Esophagus squamous epithelium (tissue), 4 donors: ENCODE measurements around the gene C19orf81.

Experiments
- POLR2A ChIP-seq, 4 donors: fragments of 450-650 bp; IDR thresholded peaks; one replicate each; pipeline ENCODE4 v1.6.1; 2017; ENCODE audit warnings: antibody characterized with exemption in 4 of 4, mild to moderate bottlenecking in 4 of 4, moderate library complexity in 3 of 4
- TF ChIP-seq, protein P1 (sequence below), 6 experiments: fragments of 450-650 bp in 4 of 6; fragments of 200-600 bp in 2 of 6; sonication (generic) in 2 of 6; IDR thresholded peaks; one replicate each; pipeline ENCODE4 v1.5.1; 2016 to 2019; ENCODE audit warnings: antibody characterized with exemption in 6 of 6, mild to moderate bottlenecking in 4 of 6, moderate library complexity in 4 of 6

DNA sequence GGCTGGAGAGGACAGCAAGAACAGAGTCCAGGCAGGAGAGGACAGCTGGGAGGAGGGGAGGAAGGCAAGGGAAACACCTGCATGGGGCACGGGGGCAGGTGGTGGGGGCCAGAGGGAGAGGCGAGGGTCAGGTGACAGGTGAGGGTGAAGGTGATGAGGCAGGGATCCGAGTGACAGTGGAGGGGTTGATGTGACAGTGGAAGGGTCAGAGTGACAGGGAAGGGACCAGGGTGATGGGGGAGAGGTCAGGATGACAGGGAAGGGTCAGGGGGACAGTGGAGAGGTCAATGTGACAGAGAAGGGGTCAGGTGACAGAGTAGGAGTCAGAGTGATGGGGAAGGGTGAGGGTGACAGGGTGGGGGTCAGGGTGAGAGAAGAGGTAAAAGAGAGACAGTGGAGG, 29.1 kb downstream of the C19orf81 start:
- TF ChIP-seq, protein P1, sequence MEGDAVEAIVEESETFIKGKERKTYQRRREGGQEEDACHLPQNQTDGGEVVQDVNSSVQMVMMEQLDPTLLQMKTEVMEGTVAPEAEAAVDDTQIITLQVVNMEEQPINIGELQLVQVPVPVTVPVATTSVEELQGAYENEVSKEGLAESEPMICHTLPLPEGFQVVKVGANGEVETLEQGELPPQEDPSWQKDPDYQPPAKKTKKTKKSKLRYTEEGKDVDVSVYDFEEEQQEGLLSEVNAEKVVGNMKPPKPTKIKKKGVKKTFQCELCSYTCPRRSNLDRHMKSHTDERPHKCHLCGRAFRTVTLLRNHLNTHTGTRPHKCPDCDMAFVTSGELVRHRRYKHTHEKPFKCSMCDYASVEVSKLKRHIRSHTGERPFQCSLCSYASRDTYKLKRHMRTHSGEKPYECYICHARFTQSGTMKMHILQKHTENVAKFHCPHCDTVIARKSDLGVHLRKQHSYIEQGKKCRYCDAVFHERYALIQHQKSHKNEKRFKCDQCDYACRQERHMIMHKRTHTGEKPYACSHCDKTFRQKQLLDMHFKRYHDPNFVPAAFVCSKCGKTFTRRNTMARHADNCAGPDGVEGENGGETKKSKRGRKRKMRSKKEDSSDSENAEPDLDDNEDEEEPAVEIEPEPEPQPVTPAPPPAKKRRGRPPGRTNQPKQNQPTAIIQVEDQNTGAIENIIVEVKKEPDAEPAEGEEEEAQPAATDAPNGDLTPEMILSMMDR (IDR thresholded peaks at IDR 0.05), result no peak
- no peak for TF ChIP-seq POLR2A (IDR thresholded peaks at IDR 0.05)
